Endodermal cell (in vitro differentiated cells): ENCODE measurements around the gene TMEM204. TPM values are rescaled to one million over a fixed set of nuclear protein-coding genes. Genes with fewer than 3 reads are reported as not detected.

Source experiments
- DNase-seq: peaks from one replicate; pipeline ENCODE4 v3.0.0-alpha.2; 2017
- H3K27ac ChIP-seq: 2 replicates; pipeline ENCODE4 v1.5.1; 2013; ENCODE audit warnings: mild to moderate bottlenecking, low read depth, low read length, moderate library complexity
- H3K27me3 ChIP-seq: 2 replicates; pipeline ENCODE4 v1.6.1; 2013; ENCODE audit warnings: mild to moderate bottlenecking, low read length, moderate library complexity; ENCODE audit not compliant: insufficient read depth, control insufficient read depth, poor library complexity, severe bottlenecking
- H3K36me3 ChIP-seq: 2 replicates; pipeline ENCODE4 v1.7.0; 2013; ENCODE audit warnings: mild to moderate bottlenecking, low read length, moderate library complexity; ENCODE audit not compliant: control insufficient read depth, insufficient read depth
- H3K4me1 ChIP-seq: one replicate; pipeline ENCODE4 v1.7.0; 2013; ENCODE audit warnings: low read length; ENCODE audit not compliant: control insufficient read depth, insufficient read depth
- H3K4me3 ChIP-seq: 2 replicates; pipeline ENCODE4 v1.5.1; 2013; ENCODE audit warnings: mild to moderate bottlenecking, low read length, moderate library complexity
- H3K9ac ChIP-seq: 2 replicates; pipeline ENCODE4 v1.6.1; 2013; ENCODE audit warnings: mild to moderate bottlenecking, low read length, moderate library complexity; ENCODE audit not compliant: poor library complexity, severe bottlenecking; ENCODE audit errors: extremely low read depth
- H3K9me3 ChIP-seq: 2 replicates; pipeline ENCODE4 v1.6.1; 2013; ENCODE audit warnings: mild to moderate bottlenecking, low read length, moderate library complexity; ENCODE audit not compliant: control insufficient read depth
- H3K27ac Mint-ChIP-seq: 2 replicates; pipeline ENCODE4 v1.8.0; 2020; ENCODE audit warnings: mixed read lengths
- H3K27me3 Mint-ChIP-seq: 2 replicates; pipeline ENCODE4 v1.8.0; 2021; ENCODE audit warnings: mild to moderate bottlenecking, mixed read lengths; ENCODE audit not compliant: insufficient read depth
- H3K36me3 Mint-ChIP-seq: 2 replicates; pipeline ENCODE4 v1.8.0; 2020; ENCODE audit warnings: low read depth, mixed read lengths
- H3K4me1 Mint-ChIP-seq: 2 replicates; pipeline ENCODE4 v1.8.0; 2020; ENCODE audit warnings: mixed read lengths
- H3K4me3 Mint-ChIP-seq: 2 replicates; pipeline ENCODE4 v1.8.0; 2020; ENCODE audit warnings: mild to moderate bottlenecking, moderate library complexity, mixed read lengths
- H3K9me3 Mint-ChIP-seq: 2 replicates; pipeline ENCODE4 v1.8.0; 2020; ENCODE audit warnings: mild to moderate bottlenecking, mixed read lengths
- CTCF ChIP-seq: fragments of 200-600 bp; sonication (generic); conservative IDR thresholded peaks from 2 replicates; pipeline ENCODE4 v1.5.0; 2021; ENCODE audit warnings: antibody characterized with exemption, mild to moderate bottlenecking
- WGBS, 2 experiments: methylation state at CpG; one replicate each; pipeline versions ENCODE4 v1.1.5 to v1.1.7; 2013; ENCODE audit warnings: missing lambda C conversion rate in 2 of 2, mixed read lengths in 1 of 2; ENCODE audit not compliant: insufficient coverage in 1 of 2, insufficient read length in 1 of 2; 5-methylcytosine and 5-hydroxymethylcytosine counted together
- total RNA-seq, 2 donors: library from RNA; stranded (reverse); fragmentation: NEBNext Ultra II Directional in 1 of 2; extraction: Animal tissue kit (Norgen Biotek cat#: 25700) in 1 of 2; gene quantifications; 2 replicates in 1 of 2; 3 replicates in 1 of 2; pipeline ENCODE4 v1.2.1, GENCODE V29; 2021

TMEM204 gene
- total RNA-seq, 2 donors from 2014 or later, result not detected

GRCh38 chr16:1494711-1495110 lies 38.8 kb upstream of the TMEM204 start:
- H3K4me3 ChIP-seq, result peak overlapping the region; percentile 80
- H3K27ac ChIP-seq, result no peak overlapping the region
- 91 to 94% methylated on average over 12 to 13 of the region's 13 CpGs for WGBS, 2 experiments
- Mint-ChIP-seq H3K9me3 (no peaks in the 10 kb centered on the region), H3K4me1 (peaks cover 1% of the 10 kb centered on the region), H3K36me3 (peaks cover 23% of the 10 kb centered on the region), H3K4me3 (peak overlapping the region; percentile 77), H3K27me3 (peaks cover 5% of the 10 kb centered on the region), H3K27ac (no peak overlapping the region)
- no peak for DNase-seq
- TF ChIP-seq CTCF, result no peak
- H3K36me3 ChIP-seq, result peaks cover 28% of the 10 kb centered on the region
- H3K9me3 ChIP-seq, result no peaks in the 10 kb centered on the region
- peaks cover 9% of the 10 kb centered on the region for H3K4me1 ChIP-seq
- H3K27me3 ChIP-seq, result no peaks in the 10 kb centered on the region
- H3K9ac ChIP-seq, result no peak overlapping the region

- peaks cover 28% of the 10 kb centered on the region for H3K36me3 ChIP-seq
- Mint-ChIP-seq H3K9me3 (no peaks in the 10 kb centered on the region), H3K36me3 (peaks cover 23% of the 10 kb centered on the region), H3K4me1 (peaks cover 1% of the 10 kb centered on the region), H3K27ac (no peak overlapping the region), H3K4me3 (no peak overlapping the region), H3K27me3 (peaks cover 3% of the 10 kb centered on the region)
- H3K27me3 ChIP-seq, result no peaks in the 10 kb centered on the region
- H3K9ac ChIP-seq, result no peak overlapping the region
- H3K27ac ChIP-seq, result no peak overlapping the region
- TF ChIP-seq CTCF, result no peak
- H3K4me3 ChIP-seq, result no peak overlapping the region
- WGBS, 2 experiments, result 95 to 98% methylated on average over 36 to 39 of the region's 39 CpGs
- no peaks in the 10 kb centered on the region for H3K9me3 ChIP-seq
- DNase-seq, result no peak
- H3K4me1 ChIP-seq, result peaks cover 9% of the 10 kb centered on the region
These were observed 38.1 kb upstream of the TMEM204 start for GRCh38 chr16:1495211-1495888.

GRCh38 chr16:1495889-1496262 lies 37.6 kb upstream of the TMEM204 start:
- Mint-ChIP-seq H3K27ac (no peak overlapping the region), H3K4me3 (no peak overlapping the region), H3K4me1 (peaks cover 1% of the 10 kb centered on the region), H3K27me3 (peaks cover 3% of the 10 kb centered on the region), H3K9me3 (no peaks in the 10 kb centered on the region), H3K36me3 (peaks cover 23% of the 10 kb centered on the region)
- no peak overlapping the region for H3K9ac ChIP-seq
- H3K36me3 ChIP-seq, result peaks cover 28% of the 10 kb centered on the region
- DNase-seq, result no peak
- H3K27me3 ChIP-seq, result no peaks in the 10 kb centered on the region
- no peak overlapping the region for H3K27ac ChIP-seq
- no peak for TF ChIP-seq CTCF
- H3K4me1 ChIP-seq, result peaks cover 9% of the 10 kb centered on the region
- WGBS, 2 experiments, result 90 to 96% methylated on average over 25 of the region's 25 CpGs
- no peaks in the 10 kb centered on the region for H3K9me3 ChIP-seq
- H3K4me3 ChIP-seq, result no peak overlapping the region
